GM18505 (cell line): ENCODE measurements around the gene PRUNE2.

Experiments
- ATAC-seq: cut with Tn5 transposase; IDR thresholded peaks from one replicate; pipeline ENCODE4 v1.9.1; 2021; ENCODE audit not compliant: unreplicated experiment
- POLR2A ChIP-seq: IDR thresholded peaks from 4 replicates; pipeline ENCODE4 v1.6.1; 2011; ENCODE audit warnings: borderline replicate concordance; ENCODE audit not compliant: insufficient read depth, insufficient read length; ENCODE audit errors: extremely low read depth

PRUNE2 gene

GRCh38 chr9:76658510-76659231 is 247.2 kb downstream of the PRUNE2 start:
- no peak for TF ChIP-seq POLR2A
- peak; percentile 88 for ATAC-seq

- no peak for TF ChIP-seq POLR2A
- ATAC-seq, result no peak
Measured at GRCh38 chr9:76657265-76657664, 248.6 kb downstream of the PRUNE2 start.

- no peak for ATAC-seq
- TF ChIP-seq POLR2A, result no peak
Measured at GRCh38 chr9:76655971-76656370, 249.9 kb downstream of the PRUNE2 start.

- no peak for TF ChIP-seq POLR2A
- ATAC-seq, result no peak
Measured at GRCh38 chr9:76655121-76655541, 250.8 kb downstream of the PRUNE2 start.

- no peak for TF ChIP-seq POLR2A
- ATAC-seq, result no peak
Measured at GRCh38 chr9:76654575-76654974, 251.3 kb downstream of the PRUNE2 start.

- ATAC-seq, result no peak
Measured at GRCh38 chr9:76654051-76654461, 251.9 kb downstream of the PRUNE2 start.

GRCh38 chr9:76652894-76653293 is 253.0 kb downstream of the PRUNE2 start:
- TF ChIP-seq POLR2A, result no peak
- ATAC-seq, result no peak

More at GRCh38 chr9:76654051-76654461, 251.9 kb downstream of the PRUNE2 start:
- TF ChIP-seq POLR2A, result no peak

- peak; percentile 52 for ATAC-seq
- TF ChIP-seq POLR2A, result no peak
Measured at GRCh38 chr9:76651119-76651705, 254.7 kb downstream of the PRUNE2 start.

GRCh38 chr9:76650692-76651091 is 255.2 kb downstream of the PRUNE2 start:
- ATAC-seq, result no peak
- no peak for TF ChIP-seq POLR2A

- ATAC-seq, result no peak
- no peak for TF ChIP-seq POLR2A
Measured at GRCh38 chr9:76649894-76650293, 256.0 kb downstream of the PRUNE2 start.

- ATAC-seq, result no peak
- no peak for TF ChIP-seq POLR2A
Measured at GRCh38 chr9:76646249-76646648, 259.7 kb downstream of the PRUNE2 start.

GRCh38 chr9:76644647-76645250 is 261.2 kb downstream of the PRUNE2 start:
- ATAC-seq, result no peak
- TF ChIP-seq POLR2A, result no peak

- no peak for ATAC-seq
- no peak for TF ChIP-seq POLR2A
Measured at GRCh38 chr9:76644171-76644570, 261.7 kb downstream of the PRUNE2 start.
